H1 (cell line): ENCODE results near the gene RETREG3. TPM values are rescaled to one million over a fixed set of nuclear protein-coding genes. Genes with fewer than 3 reads are reported as not detected.
A peak's percentile ranks its signal among the peaks of the same experiment; 100 is the strongest.

ENCODE experiments used
- CTCF ChIA-PET: fragments of 300-600 bp; sonication (Branson Sonifier 250); formaldehyde crosslinking; loops from one replicate; lab custom pipeline; 2021; ENCODE audit not compliant: partially characterized antibody; lab: Charles Lee
- POLR2A ChIA-PET: fragments of 300-600 bp; sonication (Branson Sonifier 250); formaldehyde crosslinking; loops from one replicate; lab custom pipeline; 2021; ENCODE audit warnings: inconsistent platforms; ENCODE audit not compliant: partially characterized antibody; lab: Charles Lee
- DNase-seq, 2 experiments: peaks; one replicate each; pipeline versions ENCODE4 v3.0.0 to v3.0.0-alpha.2; 2010 to 2022; ENCODE audit warnings: low spot score in 2 of 2, low read depth in 1 of 2, mixed read lengths in 1 of 2
- FAIRE-seq: peaks from 2 replicates; lab custom pipeline; 2011; peaks lifted over from hg19 to GRCh38; lab: Jason Lieb, UNC
- H2AFZ ChIP-seq: 2 replicates; pipeline ENCODE4 v1.8.1; 2012; ENCODE audit warnings: low read length, inconsistent platforms
- H2AK5ac ChIP-seq: 2 replicates; pipeline ENCODE4 v1.6.1; 2013; ENCODE audit warnings: low read depth, low read length
- H2BK120ac ChIP-seq: replicated peaks from 2 replicates; pipeline ENCODE3; 2013; ENCODE audit warnings: low read depth, low read length, inconsistent platforms
- H2BK12ac ChIP-seq: 2 replicates; pipeline ENCODE4 v1.6.1; 2013; ENCODE audit warnings: low read depth, low read length
- H2BK15ac ChIP-seq: 2 replicates; pipeline ENCODE4 v1.6.1; 2013; ENCODE audit warnings: low read length
- H2BK20ac ChIP-seq: 2 replicates; pipeline ENCODE4 v1.6.1; 2013; ENCODE audit warnings: low read length
- H2BK5ac ChIP-seq: 2 replicates; pipeline ENCODE4 v1.6.1; 2013; ENCODE audit warnings: low read depth, low read length
- H3K14ac ChIP-seq: 2 replicates; pipeline ENCODE4 v1.6.1; 2013; ENCODE audit warnings: inconsistent platforms; ENCODE audit not compliant: insufficient read length
- H3K18ac ChIP-seq: 2 replicates; pipeline ENCODE4 v1.6.1; 2013; ENCODE audit warnings: low read length; ENCODE audit errors: extremely low read depth
- H3K23ac ChIP-seq: 2 replicates; pipeline ENCODE4 v1.6.1; 2013; ENCODE audit warnings: inconsistent platforms; ENCODE audit not compliant: insufficient read length
- H3K23me2 ChIP-seq: 2 replicates; pipeline ENCODE4 v1.6.1; 2013; ENCODE audit warnings: low read depth, low read length
- H3K27ac ChIP-seq: 2 replicates; pipeline ENCODE4 v1.6.1; 2011; ENCODE audit warnings: low read depth, low read length, inconsistent platforms
- H3K27me3 ChIP-seq, 4 experiments: replicated peaks in 1 of 4; 1 replicate in 1 of 4; 2 replicates in 3 of 4; pipeline versions ENCODE4 v1.6.1 to v1.8.1; 2011 to 2013; ENCODE audit warnings: low read length in 3 of 4, mild to moderate bottlenecking in 3 of 4, inconsistent platforms in 2 of 4, mixed read lengths in 2 of 4, moderate library complexity in 1 of 4; ENCODE audit not compliant: control insufficient read depth in 3 of 4, insufficient read depth in 3 of 4; ENCODE audit errors: extremely low read depth in 1 of 4
- H3K36me3 ChIP-seq, 4 experiments: 2 replicates each; pipeline versions ENCODE4 v1.6.1 to v1.8.1; 2011 to 2013; ENCODE audit warnings: mild to moderate bottlenecking in 4 of 4, low read length in 3 of 4, moderate library complexity in 2 of 4, control low read depth in 1 of 4, inconsistent platforms in 1 of 4; ENCODE audit not compliant: insufficient read depth in 4 of 4, control insufficient read depth in 2 of 4
- H3K4ac ChIP-seq: replicated peaks from 2 replicates; pipeline ENCODE3; 2013; ENCODE audit warnings: low read length, low read depth, mixed read lengths, inconsistent platforms; ENCODE audit not compliant: insufficient read length
- H3K4me1 ChIP-seq, 4 experiments: replicated peaks in 1 of 4; 1 replicate in 1 of 4; 2 replicates in 3 of 4; pipeline versions ENCODE4 v1.6.1 to v1.8.1; 2011 to 2013; ENCODE audit warnings: low read length in 3 of 4, inconsistent platforms in 2 of 4, mixed read lengths in 1 of 4; ENCODE audit not compliant: insufficient read depth in 4 of 4, control insufficient read depth in 3 of 4
- H3K4me2 ChIP-seq, 2 experiments: 2 replicates each; pipeline versions ENCODE4 v1.6.1 to v1.8.1; 2011 to 2013; ENCODE audit warnings: low read depth in 2 of 2, low read length in 2 of 2, control low read depth in 1 of 2, inconsistent platforms in 1 of 2, mild to moderate bottlenecking in 1 of 2; ENCODE audit not compliant: insufficient read depth in 1 of 2
- H3K4me3 ChIP-seq, 4 experiments: fragments of 200-600, 300-600 bp in 1 of 4; sonication (generic), shearing (Covaris generic), sonication (Bioruptor Twin) in 1 of 4; 2 replicates each; pipeline versions ENCODE4 v1.5.1 to v1.8.1; 2011 to 2016; ENCODE audit warnings: low read length in 4 of 4, low read depth in 3 of 4, control low read depth in 2 of 4, inconsistent platforms in 2 of 4, mild to moderate bottlenecking in 2 of 4, mixed read lengths in 1 of 4, moderate library complexity in 1 of 4; ENCODE audit not compliant: insufficient read depth in 2 of 4; ENCODE audit errors: extremely low read depth in 1 of 4
- H3K56ac ChIP-seq: replicated peaks from 2 replicates; pipeline ENCODE3; 2013; ENCODE audit warnings: low read depth, mild to moderate bottlenecking, mixed read lengths, low read length, inconsistent platforms; ENCODE audit not compliant: insufficient read length
- H3K79me1 ChIP-seq: 2 replicates; pipeline ENCODE4 v1.6.1; 2013; ENCODE audit warnings: low read depth, low read length, control low read depth
- H3K79me2 ChIP-seq, 2 experiments: 2 replicates each; pipeline versions ENCODE4 v1.6.1 to v1.8.1; 2012 to 2013; ENCODE audit warnings: low read length in 2 of 2, mild to moderate bottlenecking in 2 of 2, inconsistent platforms in 1 of 2; ENCODE audit not compliant: insufficient read depth in 2 of 2, control insufficient read depth in 1 of 2
- H3K9ac ChIP-seq, 4 experiments: replicated peaks in 1 of 4; 1 replicate in 1 of 4; 2 replicates in 3 of 4; pipeline versions ENCODE4 v1.6.1 to v1.8.1; 2011 to 2013; ENCODE audit warnings: low read depth in 3 of 4, low read length in 3 of 4, control low read depth in 2 of 4, mild to moderate bottlenecking in 2 of 4, moderate library complexity in 2 of 4, inconsistent platforms in 1 of 4; ENCODE audit errors: extremely low read depth in 1 of 4
- H3K9me3 ChIP-seq, 2 experiments: 2 replicates each; pipeline versions ENCODE4 v1.6.1 to v1.8.1; 2012 to 2013; ENCODE audit warnings: mild to moderate bottlenecking in 2 of 2, moderate library complexity in 2 of 2, control low read depth in 1 of 2, inconsistent platforms in 1 of 2, low read depth in 1 of 2, low read length in 1 of 2, mixed read lengths in 1 of 2; ENCODE audit not compliant: insufficient read depth in 2 of 2
- H4K20me1 ChIP-seq, 2 experiments: replicated peaks in 1 of 2; 2 replicates each; pipeline versions ENCODE3 to v1.8.1; 2011 to 2013; ENCODE audit warnings: inconsistent platforms in 2 of 2, low read length in 2 of 2, mild to moderate bottlenecking in 1 of 2; ENCODE audit not compliant: insufficient read depth in 2 of 2, control insufficient read depth in 1 of 2
- H4K5ac ChIP-seq: 2 replicates; pipeline ENCODE4 v1.6.1; 2013; ENCODE audit warnings: low read length, low read depth, mixed read lengths, inconsistent platforms; ENCODE audit not compliant: insufficient read length
- H4K8ac ChIP-seq: 2 replicates; pipeline ENCODE4 v1.8.0; 2013; ENCODE audit warnings: mild to moderate bottlenecking, moderate library complexity, low read length, inconsistent platforms; ENCODE audit not compliant: insufficient read depth; ENCODE audit errors: extremely low read depth
- H4K91ac ChIP-seq: replicated peaks from 2 replicates; pipeline ENCODE3; 2013; ENCODE audit warnings: low read length, mixed read lengths, inconsistent platforms; ENCODE audit not compliant: insufficient read length
- BCL11A ChIP-seq, 2 experiments: IDR thresholded peaks; one replicate each; pipeline ENCODE4 v1.6.1; 2011; ENCODE audit warnings: low read depth in 2 of 2, low read length in 2 of 2, mild to moderate bottlenecking in 2 of 2
- CBX5 ChIP-seq: fragments of 300-800, 300-1000 bp; sonication (generic); IDR thresholded peaks from 2 replicates; pipeline ENCODE4 v1.7.1; 2016; ENCODE audit warnings: antibody characterized with exemption, low read length, low read depth
- CBX8 ChIP-seq: fragments of 300-800, 300-1000 bp; sonication (generic); IDR thresholded peaks from 2 replicates; pipeline ENCODE4 v1.7.1; 2016; ENCODE audit warnings: low read depth, low read length, borderline replicate concordance
- HDAC6 ChIP-seq: IDR thresholded peaks from one replicate; pipeline ENCODE4 v1.7.1; 2012; ENCODE audit warnings: low read depth, mild to moderate bottlenecking, inconsistent platforms, low read length, moderate library complexity
- KDM4A ChIP-seq: IDR thresholded peaks from one replicate; pipeline ENCODE4 v1.7.1; 2012; ENCODE audit warnings: low read depth, mild to moderate bottlenecking, moderate library complexity, low read length, inconsistent platforms; ENCODE audit not compliant: severe bottlenecking
- MAX ChIP-seq: IDR thresholded peaks from 2 replicates; pipeline ENCODE4 v1.6.1; 2012; ENCODE audit warnings: inconsistent platforms
- NANOG ChIP-seq: IDR thresholded peaks from 2 replicates; pipeline ENCODE4 v1.6.1; 2011; ENCODE audit warnings: low read length, low read depth, mild to moderate bottlenecking, inconsistent platforms; ENCODE audit not compliant: insufficient read depth, poor library complexity, severe bottlenecking
- POLR2AphosphoS5 ChIP-seq: IDR thresholded peaks from 2 replicates; pipeline ENCODE4 v1.6.1; 2011; ENCODE audit warnings: low read depth, low read length
- SP1 ChIP-seq: IDR thresholded peaks from 2 replicates; pipeline ENCODE4 v1.6.1; 2011; ENCODE audit warnings: low read depth, low read length
- WGBS, 2 experiments: shearing (Covaris generic) in 1 of 2; methylation state at CpG; one replicate each; pipeline versions ENCODE4 v1.1.6 to v1.1.7; 2013 to 2015; ENCODE audit warnings: low lambda C conversion rate in 2 of 2, mixed read lengths in 2 of 2, inconsistent platforms in 1 of 2, low coverage in 1 of 2, missing lambda C conversion rate in 1 of 2; ENCODE audit not compliant: insufficient replicate concordance in 2 of 2, insufficient coverage in 1 of 2, insufficient read length in 1 of 2; ENCODE audit errors: extremely low coverage in 1 of 2, missing lambda C conversion rate in 1 of 2; 5-methylcytosine and 5-hydroxymethylcytosine counted together
- polyA plus RNA-seq, 7 experiments: library from polyadenylated mRNA; depleted of rRNA in 3 of 7; stranded (reverse) in 5 of 7; unstranded in 2 of 7; fragments of >200 nt in 5 of 7; fragments of 200-250 nt in 2 of 7; gene quantifications; 1 replicate in 5 of 7; 2 replicates in 1 of 7; 4 replicates in 1 of 7; pipeline versions ENCODE4 v1.2.1 to v1.2.3, GENCODE V29; 2011 to 2013; ENCODE audit warnings: missing spikeins in 2 of 7, mixed read lengths in 2 of 7
- total RNA-seq: library from RNA; stranded (reverse); fragmentation: NEBNext Ultra II Directional; extraction: Animal tissue kit (Norgen Biotek cat#: 25700); gene quantifications from 2 replicates; pipeline ENCODE4 v1.2.1, GENCODE V29; 2021
- TF ChIP-seq, protein P1 (sequence below): IDR thresholded peaks from 2 replicates; pipeline ENCODE4 v1.6.1; 2011; ENCODE audit warnings: low read depth, mild to moderate bottlenecking, low read length; ENCODE audit not compliant: insufficient read depth

Gene RETREG3
- total and polyA plus RNA-seq, 2 of the 8 experiments (the other 6 are each of a cell fraction or from before 2014, with no cell fraction given): 23.7 to 42.6 TPM

DNA sequence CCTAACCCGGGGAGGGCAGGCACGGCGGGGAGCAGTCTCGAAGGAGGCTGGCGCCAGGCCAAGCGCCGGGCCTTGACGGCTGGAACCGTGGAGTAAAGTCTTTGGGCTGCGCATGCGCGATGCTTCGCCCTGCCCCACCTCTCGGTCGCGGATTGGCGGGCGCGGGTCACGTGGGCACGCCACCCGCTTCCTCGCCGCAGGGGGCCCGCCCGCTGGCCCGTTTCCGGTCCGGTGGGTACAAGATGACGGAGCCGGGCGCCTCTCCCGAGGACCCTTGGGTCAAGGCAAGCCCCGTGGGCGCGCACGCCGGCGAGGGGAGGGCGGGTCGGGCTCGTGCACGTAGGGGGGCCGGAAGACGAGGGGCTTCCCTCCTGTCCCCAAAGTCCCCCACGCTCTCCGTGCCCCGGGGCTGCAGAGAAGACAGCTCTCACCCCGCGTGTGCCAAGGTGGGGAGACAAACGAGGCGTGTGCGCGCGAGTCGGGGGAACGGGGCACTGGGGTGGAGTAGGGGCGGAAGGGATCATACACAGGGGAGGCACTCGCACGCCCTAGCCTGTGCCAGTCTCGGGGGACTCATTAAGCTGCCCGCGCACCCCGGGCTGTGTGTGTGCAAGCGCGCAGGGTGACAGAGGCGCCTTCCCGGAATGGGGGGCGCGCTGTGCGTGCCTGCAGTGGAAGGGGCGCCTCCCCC, 42.1 kb downstream of the RETREG3 start, which contains the start of gene MLX:
Gene MLX (plus strand): TSS at position 218 of the 691 bp plus-strand sequence. CDS start 25 bp downstream, at position 243.
- peak; percentile 79 to 99 for DNase-seq
- 2% methylated on average over 58 of the region's 72 CpGs; no CpG with 5 or more reads in 1 of the 2 experiments for WGBS, 2 experiments
- no peak for TF ChIP-seq NANOG
- TF ChIP-seq CBX5: no peak
- no peak for TF ChIP-seq BCL11A (IDR thresholded peaks at IDR 0.05; ENCODE audit: low read depth in 2 of 2, low read length in 2 of 2)
- TF ChIP-seq MAX: peak; percentile 70
- TF ChIP-seq HDAC6: no peak
- TF ChIP-seq SP1: no peak
- TF ChIP-seq, protein P1, sequence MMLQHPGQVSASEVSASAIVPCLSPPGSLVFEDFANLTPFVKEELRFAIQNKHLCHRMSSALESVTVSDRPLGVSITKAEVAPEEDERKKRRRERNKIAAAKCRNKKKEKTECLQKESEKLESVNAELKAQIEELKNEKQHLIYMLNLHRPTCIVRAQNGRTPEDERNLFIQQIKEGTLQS: peak; percentile 95
- TF ChIP-seq POLR2AphosphoS5: peak; percentile 39; the same call in 1 of the 2 replicates
- TF ChIP-seq CBX8: no peak
- TF ChIP-seq KDM4A: peak; percentile 77

More for the DNA sequence above, 42.1 kb downstream of the RETREG3 start, which contains the start of gene MLX:
- Histone ChIP-seq H4K91ac (peak within 1 kb of the TSS; percentile 81), H3K4ac (peak within 1 kb of the TSS; percentile 71), H3K23ac (no peak within 1 kb of the TSS), H3K9ac (peak within 1 kb of the TSS in 3 of 4 experiments; percentile 56 to 76 (median 68); a peak in 6 of 7 replicates), H2AK5ac (0 out of 2 replicates have a peak within 1 kb of the TSS, but pooled peaks have one; percentile 45), H3K18ac (peak within 1 kb of the TSS; percentile 87), H3K4me2 (peak within 1 kb of the TSS; percentile 71 to 74), H3K4me3 (peak within 1 kb of the TSS; percentile 44 to 81 (median 74)), H2BK120ac (no peak within 1 kb of the TSS), H3K14ac (no peak within 1 kb of the TSS), H3K27ac (peak within 1 kb of the TSS; percentile 63), H2BK15ac (peak within 1 kb of the TSS; percentile 29; the same call in 1 of the 2 replicates), H2BK5ac (peak within 1 kb of the TSS; percentile 92), H2AFZ (no peak within 1 kb of the TSS), H2BK20ac (no peak within 1 kb of the TSS), H4K8ac (peak within 1 kb of the TSS; percentile 88), H3K9me3 (no peaks in the 10 kb centered on the region), H3K23me2 (peaks cover 18% of the 10 kb centered on the region), H3K79me2 (peaks cover 9 to 22% of the 10 kb centered on the region in 2 experiments; a peak in 3 of 4 replicates), H4K20me1 (peaks cover 0 to 1% of the 10 kb centered on the region in 2 experiments), H2BK12ac (peak within 1 kb of the TSS; percentile 29), H3K56ac (peak within 1 kb of the TSS; percentile 56), H3K79me1 (peaks cover 17% of the 10 kb centered on the region), H4K5ac (peak within 1 kb of the TSS; percentile 67), H3K4me1 (peaks cover 0 to 21% (median 9%) of the 10 kb centered on the region in 4 experiments; a peak in 5 of 7 replicates), H3K36me3 (peaks cover 22 to 42% (median 39%) of the 10 kb centered on the region in 4 experiments), H3K27me3 (no peaks in the 10 kb centered on the region)
- CTCF ChIA-PET: interaction anchor here (0.6 to 3.9 kb wide), 9 partner anchors 8 to 117 kb away, joined by 3 to 22 read pairs (median 4); partner anchors contain the start of genes HSD17B1 and PSMC3IP
- POLR2A ChIA-PET: interaction anchor here (1.0 to 8.1 kb wide), 8 partner anchors 9 to 411 kb away, joined by 3 to 74 read pairs (median 4); partner anchors contain the start of genes HSD17B1, PLEKHH3, PSMC3IP and RETREG3
- FAIRE-seq: no peak
